Dorsolateral prefrontal cortex (tissue), 118 donors: ENCODE measurements around the gene GNPTG. TPM values are rescaled to one million over a fixed set of nuclear protein-coding genes. Genes with fewer than 3 reads are reported as not detected.

ENCODE experiments used
- total RNA-seq, 120 experiments: library from RNA; stranded (reverse); gene quantifications; one replicate each; pipeline versions ENCODE4 v1.2.3 to v1.2.4, GENCODE V29; 2022

The GNPTG gene
- total RNA-seq, 120 experiments from 2014 or later, result 85.9 to 151 (median 118) TPM

Other genes starting within 250 kb of the GNPTG start
- gene CACNA1H, start 198.8 kb upstream of the GNPTG start, total RNA-seq, result 10 to 100 TPM in 22 of 120 experiments, 1 to 10 TPM in 98; 2.5 to 14.6 (median 7.0) TPM
- not detected for gene TPSG1, start 126.7 kb upstream of the GNPTG start, total RNA-seq
- 1 to 10 TPM in 23 of 120 experiments, under 1 TPM in 30, not detected in 67; 0.22 to 3.8 (median 0.94) TPM for gene TPSB2, start 121.7 kb upstream of the GNPTG start, total RNA-seq
- gene TPSAB1, start 111.2 kb upstream of the GNPTG start, total RNA-seq, result 1 to 10 TPM in 3 of 120 experiments, under 1 TPM in 12, not detected in 105; 0.45 to 1.5 (median 0.74) TPM
- 1 to 10 TPM in 42 of 120 experiments, under 1 TPM in 40, not detected in 38; 0.29 to 4.8 (median 1.0) TPM for gene TPSD1, start 95.9 kb upstream of the GNPTG start, total RNA-seq
- 100 to 1,000 TPM in 1 of 120 experiments, 10 to 100 TPM in 119; 66.6 to 108 (median 83.6) TPM for gene UBE2I, start 42.3 kb upstream of the GNPTG start, total RNA-seq
- gene BAIAP3, start 18.3 kb upstream of the GNPTG start, total RNA-seq, result 100 to 1,000 TPM in 100 of 120 experiments, 10 to 100 TPM in 20; 24.1 to 289 (median 137) TPM
- 10 to 100 TPM; 30.3 to 68.2 (median 46.8) TPM for gene TSR3, start 53 bp upstream of the GNPTG start, total RNA-seq
- gene UNKL, start 62.8 kb downstream of the GNPTG start, total RNA-seq, result 10 to 100 TPM; 25.4 to 69.9 (median 43.8) TPM
- gene UQCC4, start 68.8 kb downstream of the GNPTG start, total RNA-seq, result 10 to 100 TPM in 99 of 120 experiments, 1 to 10 TPM in 21; 6.3 to 19.7 (median 12.3) TPM
- under 1 TPM in 2 of 120 experiments, not detected in 118; 0.58 to 0.76 TPM for gene PERCC1, start 79.1 kb downstream of the GNPTG start, total RNA-seq
- gene CCDC154, start 92.6 kb downstream of the GNPTG start, total RNA-seq, result 10 to 100 TPM in 7 of 120 experiments, 1 to 10 TPM in 113; 1.0 to 15.2 (median 5.1) TPM
- gene CLCN7, start 123.1 kb downstream of the GNPTG start, total RNA-seq, result 100 to 1,000 TPM in 99 of 120 experiments, 10 to 100 TPM in 21; 75.5 to 169 (median 114) TPM
- under 1 TPM in 21 of 120 experiments, not detected in 99; 0.29 to 0.85 (median 0.53) TPM for gene PTX4, start 137.0 kb downstream of the GNPTG start, total RNA-seq
- 10 to 100 TPM; 21.6 to 46.8 (median 31.5) TPM for gene TELO2, start 141.4 kb downstream of the GNPTG start, total RNA-seq
- gene TMEM204, start 181.7 kb downstream of the GNPTG start, total RNA-seq, result 10 to 100 TPM in 14 of 120 experiments, 1 to 10 TPM in 106; 2.6 to 24.9 (median 7.0) TPM